GM23338 (cell line): Measurements from ENCODE around the gene RCBTB1.

Experiments
- CREB1 ChIP-seq: fragments of 250-450 bp; sonication (Bioruptor Pico); IDR thresholded peaks from 2 replicates; pipeline ENCODE4 v1.5.0; 2020; ENCODE audit warnings: low read depth, mild to moderate bottlenecking, moderate library complexity
- EZH2 ChIP-seq: fragments of 200-600 bp; sonication (generic); IDR thresholded peaks from one replicate; pipeline ENCODE4 v1.8.0; 2017; ENCODE audit warnings: antibody characterized with exemption, mild to moderate bottlenecking, low read depth; ENCODE audit not compliant: unreplicated experiment
- NANOG ChIP-seq: IDR thresholded peaks from 2 replicates; pipeline ENCODE4 v1.6.1; 2016; ENCODE audit warnings: antibody characterized with exemption, borderline replicate concordance
- POLR2AphosphoS5 ChIP-seq: IDR thresholded peaks from 2 replicates; pipeline ENCODE4 v1.6.1; 2016; ENCODE audit warnings: antibody characterized with exemption, low read depth
- STAT1 ChIP-seq: IDR thresholded peaks from one replicate; pipeline ENCODE4 v1.6.1; 2016; ENCODE audit warnings: antibody characterized with exemption; ENCODE audit not compliant: unreplicated experiment
- TF ChIP-seq, protein P1 (sequence below), 2 experiments: fragments of 200-600 bp in 1 of 2; sonication (generic) in 1 of 2; conservative IDR thresholded peaks; 2 replicates each; pipeline versions ENCODE4 v1.5.1 to v1.6.1; 2016 to 2017; ENCODE audit warnings: antibody characterized with exemption in 2 of 2, low read depth in 2 of 2, mild to moderate bottlenecking in 2 of 2, moderate library complexity in 1 of 2
- TF ChIP-seq, protein P2 (sequence below): IDR thresholded peaks from one replicate; pipeline ENCODE4 v1.6.1; 2018; ENCODE audit warnings: antibody characterized with exemption; ENCODE audit not compliant: unreplicated experiment

DNA sequence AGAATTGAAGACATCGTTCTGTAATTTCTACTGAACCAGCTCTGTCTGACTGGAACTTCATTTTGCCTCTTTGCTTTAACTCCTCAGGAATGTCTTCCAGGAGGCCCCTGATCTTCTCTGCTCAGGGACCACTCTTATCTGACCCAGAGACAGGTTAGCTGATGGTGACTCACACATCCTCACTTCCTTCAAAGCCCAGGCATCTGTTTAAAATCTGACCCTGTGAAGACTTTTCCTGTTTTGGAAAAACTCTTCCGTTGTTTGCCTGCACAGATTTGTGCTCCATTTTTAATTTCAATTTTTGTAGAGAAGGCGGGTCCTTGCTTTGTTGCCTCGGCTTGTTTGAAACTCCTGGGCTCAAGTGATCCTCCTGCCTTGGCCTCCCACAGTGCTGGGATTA, 44.6 kb upstream of the RCBTB1 start:
- no peak for TF ChIP-seq POLR2AphosphoS5
- TF ChIP-seq, protein P1, sequence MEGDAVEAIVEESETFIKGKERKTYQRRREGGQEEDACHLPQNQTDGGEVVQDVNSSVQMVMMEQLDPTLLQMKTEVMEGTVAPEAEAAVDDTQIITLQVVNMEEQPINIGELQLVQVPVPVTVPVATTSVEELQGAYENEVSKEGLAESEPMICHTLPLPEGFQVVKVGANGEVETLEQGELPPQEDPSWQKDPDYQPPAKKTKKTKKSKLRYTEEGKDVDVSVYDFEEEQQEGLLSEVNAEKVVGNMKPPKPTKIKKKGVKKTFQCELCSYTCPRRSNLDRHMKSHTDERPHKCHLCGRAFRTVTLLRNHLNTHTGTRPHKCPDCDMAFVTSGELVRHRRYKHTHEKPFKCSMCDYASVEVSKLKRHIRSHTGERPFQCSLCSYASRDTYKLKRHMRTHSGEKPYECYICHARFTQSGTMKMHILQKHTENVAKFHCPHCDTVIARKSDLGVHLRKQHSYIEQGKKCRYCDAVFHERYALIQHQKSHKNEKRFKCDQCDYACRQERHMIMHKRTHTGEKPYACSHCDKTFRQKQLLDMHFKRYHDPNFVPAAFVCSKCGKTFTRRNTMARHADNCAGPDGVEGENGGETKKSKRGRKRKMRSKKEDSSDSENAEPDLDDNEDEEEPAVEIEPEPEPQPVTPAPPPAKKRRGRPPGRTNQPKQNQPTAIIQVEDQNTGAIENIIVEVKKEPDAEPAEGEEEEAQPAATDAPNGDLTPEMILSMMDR (conservative IDR thresholded peaks at IDR 0.05; ENCODE audit: low read depth in 2 of 2) = no peak
- TF ChIP-seq STAT1 = no peak
- no peak for TF ChIP-seq EZH2
- TF ChIP-seq, protein P2, sequence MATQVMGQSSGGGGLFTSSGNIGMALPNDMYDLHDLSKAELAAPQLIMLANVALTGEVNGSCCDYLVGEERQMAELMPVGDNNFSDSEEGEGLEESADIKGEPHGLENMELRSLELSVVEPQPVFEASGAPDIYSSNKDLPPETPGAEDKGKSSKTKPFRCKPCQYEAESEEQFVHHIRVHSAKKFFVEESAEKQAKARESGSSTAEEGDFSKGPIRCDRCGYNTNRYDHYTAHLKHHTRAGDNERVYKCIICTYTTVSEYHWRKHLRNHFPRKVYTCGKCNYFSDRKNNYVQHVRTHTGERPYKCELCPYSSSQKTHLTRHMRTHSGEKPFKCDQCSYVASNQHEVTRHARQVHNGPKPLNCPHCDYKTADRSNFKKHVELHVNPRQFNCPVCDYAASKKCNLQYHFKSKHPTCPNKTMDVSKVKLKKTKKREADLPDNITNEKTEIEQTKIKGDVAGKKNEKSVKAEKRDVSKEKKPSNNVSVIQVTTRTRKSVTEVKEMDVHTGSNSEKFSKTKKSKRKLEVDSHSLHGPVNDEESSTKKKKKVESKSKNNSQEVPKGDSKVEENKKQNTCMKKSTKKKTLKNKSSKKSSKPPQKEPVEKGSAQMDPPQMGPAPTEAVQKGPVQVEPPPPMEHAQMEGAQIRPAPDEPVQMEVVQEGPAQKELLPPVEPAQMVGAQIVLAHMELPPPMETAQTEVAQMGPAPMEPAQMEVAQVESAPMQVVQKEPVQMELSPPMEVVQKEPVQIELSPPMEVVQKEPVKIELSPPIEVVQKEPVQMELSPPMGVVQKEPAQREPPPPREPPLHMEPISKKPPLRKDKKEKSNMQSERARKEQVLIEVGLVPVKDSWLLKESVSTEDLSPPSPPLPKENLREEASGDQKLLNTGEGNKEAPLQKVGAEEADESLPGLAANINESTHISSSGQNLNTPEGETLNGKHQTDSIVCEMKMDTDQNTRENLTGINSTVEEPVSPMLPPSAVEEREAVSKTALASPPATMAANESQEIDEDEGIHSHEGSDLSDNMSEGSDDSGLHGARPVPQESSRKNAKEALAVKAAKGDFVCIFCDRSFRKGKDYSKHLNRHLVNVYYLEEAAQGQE = no peak
- TF ChIP-seq CREB1 (CRISPR knock-in tag) = no peak
- TF ChIP-seq NANOG = no peak
